Measurements from ENCODE around the gene HSBP1L1. TPM values are rescaled to one million over a fixed set of nuclear protein-coding genes. Genes with fewer than 3 reads are reported as not detected.

The HSBP1L1 gene
- total RNA-seq, 1 donor from 2014 or later: 10.0 TPM

DNA sequence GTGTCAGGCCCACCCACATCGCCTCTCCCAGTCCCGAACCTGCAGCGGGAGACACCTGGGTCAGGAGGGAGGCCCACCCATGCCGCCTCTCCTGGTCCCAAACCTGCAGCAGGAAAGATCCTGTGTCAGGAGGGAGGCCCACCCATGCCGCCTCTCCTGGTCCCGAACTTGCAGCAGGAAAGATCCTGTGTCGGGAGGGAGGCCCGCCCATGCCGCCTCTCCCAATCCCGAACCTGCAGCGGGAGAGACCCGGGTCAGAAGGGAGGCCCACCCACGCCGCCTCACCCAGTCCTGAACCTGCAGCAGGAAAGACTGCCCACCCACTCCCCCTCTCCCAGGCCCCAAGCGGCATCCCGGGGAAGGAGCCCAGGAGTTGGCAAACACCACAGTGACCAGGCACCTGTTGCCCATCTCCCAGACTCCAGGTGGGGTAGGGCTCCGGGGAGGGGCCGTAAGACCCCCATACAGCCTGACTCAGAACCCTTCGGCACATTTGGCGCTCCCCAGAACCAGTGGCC lies 20.8 kb upstream of the HSBP1L1 start:
- H3K27ac Mint-ChIP-seq: no peak overlapping the region

DNA sequence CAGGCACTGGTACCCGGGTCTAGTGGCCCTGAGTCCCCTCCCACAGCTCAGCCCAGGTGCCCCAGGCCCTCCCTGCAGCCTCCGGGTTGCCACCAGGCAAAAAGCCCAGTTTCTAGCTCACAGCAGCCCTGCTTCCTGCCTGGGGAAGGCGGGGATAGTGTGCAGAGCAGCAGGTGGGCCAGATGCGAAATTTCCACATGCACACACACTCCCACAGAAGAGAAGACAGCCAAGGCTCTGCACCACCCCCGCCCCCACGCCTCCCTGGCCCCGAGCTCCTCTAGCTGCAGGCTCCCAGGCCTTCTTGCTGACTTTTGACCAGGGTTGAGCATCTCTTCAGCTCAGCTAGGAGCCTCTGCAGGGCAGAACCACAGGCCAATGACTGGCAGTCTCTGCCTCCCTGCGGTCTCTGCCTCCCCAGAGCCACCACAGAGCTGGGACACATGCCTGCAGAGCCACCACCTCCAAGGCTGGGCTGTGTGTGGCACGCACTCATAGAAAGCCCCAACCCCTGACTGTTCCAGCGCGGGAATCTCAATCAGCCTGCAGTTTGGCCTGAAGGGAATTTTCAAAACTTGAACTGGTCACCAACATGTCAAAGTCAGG lies 20.2 kb upstream of the HSBP1L1 start:
- Mint-ChIP-seq H3K4me1 (ENCODE audit: low read depth) (peaks cover 25% of the 10 kb centered on the region), H3K9me3 (no peaks in the 10 kb centered on the region), H3K27me3 (ENCODE audit: insufficient read depth) (no peaks in the 10 kb centered on the region), H3K36me3 (ENCODE audit: low read depth) (peaks cover 21% of the 10 kb centered on the region), H3K4me3 (peak overlapping the region; percentile 2), H3K27ac (peak overlapping the region; percentile 63)
- intact Hi-C loops (cut with micrococcal nuclease): loop anchor here (10.0 kb wide), 1 partner anchor 149 kb away; the partner anchor contains the start of gene KCNG2
- DNase-seq (ENCODE audit: low spot score): no peak

More for the DNA sequence above, 20.8 kb upstream of the HSBP1L1 start:
- DNase-seq (ENCODE audit: low spot score): no peak
- Mint-ChIP-seq H3K27me3 (ENCODE audit: insufficient read depth) (no peaks in the 10 kb centered on the region), H3K9me3 (no peaks in the 10 kb centered on the region), H3K4me3 (no peak overlapping the region), H3K36me3 (ENCODE audit: low read depth) (peaks cover 19% of the 10 kb centered on the region), H3K4me1 (ENCODE audit: low read depth) (peaks cover 20% of the 10 kb centered on the region)
- intact Hi-C loops (cut with micrococcal nuclease): loop anchor here (10.0 kb wide), 1 partner anchor 149 kb away; the partner anchor contains the start of gene KCNG2

DNA sequence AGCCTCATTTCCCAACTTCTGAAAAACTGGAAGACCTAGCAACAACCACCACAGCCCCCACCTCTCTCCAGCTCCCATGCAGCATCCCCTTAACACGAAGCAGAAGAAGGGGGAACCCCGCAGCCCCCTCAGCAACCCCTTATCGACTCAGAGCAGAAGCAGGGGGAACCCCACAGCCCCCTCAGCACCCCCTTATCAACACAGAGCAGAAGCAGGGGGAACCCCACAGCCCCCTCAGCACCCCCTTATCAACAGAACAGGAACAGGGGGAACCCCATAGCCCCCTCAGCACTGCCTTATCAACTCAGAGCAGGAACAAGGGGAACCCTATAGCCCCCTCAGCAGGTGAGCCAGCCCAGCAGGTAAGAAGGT lies 19.7 kb upstream of the HSBP1L1 start:
- Mint-ChIP-seq H3K4me1 (ENCODE audit: low read depth) (peaks cover 30% of the 10 kb centered on the region), H3K27me3 (ENCODE audit: insufficient read depth) (no peaks in the 10 kb centered on the region), H3K4me3 (peak overlapping the region; percentile 2), H3K9me3 (no peaks in the 10 kb centered on the region), H3K36me3 (ENCODE audit: low read depth) (peaks cover 23% of the 10 kb centered on the region), H3K27ac (peak overlapping the region; percentile 63)
- no peak for DNase-seq (ENCODE audit: low spot score)
- intact Hi-C loops (cut with micrococcal nuclease): loop anchor here (10.0 kb wide), 1 partner anchor 150 kb away; the partner anchor contains the start of gene KCNG2

GRCh38 chr18:79945118-79946042 lies 19.1 kb upstream of the HSBP1L1 start:
- Mint-ChIP-seq H3K27ac (no peak overlapping the region), H3K9me3 (no peaks in the 10 kb centered on the region), H3K36me3 (ENCODE audit: low read depth) (peaks cover 21% of the 10 kb centered on the region), H3K4me1 (ENCODE audit: low read depth) (peaks cover 37% of the 10 kb centered on the region), H3K4me3 (no peak overlapping the region), H3K27me3 (ENCODE audit: insufficient read depth) (no peaks in the 10 kb centered on the region)
- intact Hi-C loops (cut with micrococcal nuclease): loop anchor here (10.0 kb wide), 1 partner anchor 151 kb away; the partner anchor contains the start of gene KCNG2
- no peak for DNase-seq (ENCODE audit: low spot score)

- Mint-ChIP-seq H3K27me3 (ENCODE audit: insufficient read depth) (no peaks in the 10 kb centered on the region), H3K27ac (no peak overlapping the region), H3K36me3 (ENCODE audit: low read depth) (peaks cover 17% of the 10 kb centered on the region), H3K9me3 (no peaks in the 10 kb centered on the region), H3K4me1 (ENCODE audit: low read depth) (peaks cover 40% of the 10 kb centered on the region), H3K4me3 (no peak overlapping the region)
- DNase-seq (ENCODE audit: low spot score): no peak
- intact Hi-C loops (cut with micrococcal nuclease): loop anchor here (10.0 kb wide), 1 partner anchor 152 kb away; the partner anchor contains the start of gene KCNG2
Observed at GRCh38 chr18:79947054-79947755, 17.2 kb upstream of the HSBP1L1 start.

- H3K36me3 Mint-ChIP-seq (ENCODE audit: low read depth): peaks cover 13% of the 10 kb centered on the region
- DNase-seq (ENCODE audit: low spot score): no peak
- no peaks in the 10 kb centered on the region for H3K9me3 Mint-ChIP-seq
- peaks cover 40% of the 10 kb centered on the region for H3K4me1 Mint-ChIP-seq (ENCODE audit: low read depth)
- no peak overlapping the region for H3K27ac Mint-ChIP-seq
- H3K27me3 Mint-ChIP-seq (ENCODE audit: insufficient read depth): no peaks in the 10 kb centered on the region
- intact Hi-C loops (cut with micrococcal nuclease): loop anchor here (10.0 kb wide), 1 partner anchor 153 kb away; the partner anchor contains the start of gene KCNG2
- H3K4me3 Mint-ChIP-seq: no peak overlapping the region
Observed at GRCh38 chr18:79947881-79948610, 16.4 kb upstream of the HSBP1L1 start.

GRCh38 chr18:79948719-79949411 lies 15.6 kb upstream of the HSBP1L1 start:
- DNase-seq (ENCODE audit: low spot score): no peak
- H3K9me3 Mint-ChIP-seq: no peaks in the 10 kb centered on the region
- no peaks in the 10 kb centered on the region for H3K27me3 Mint-ChIP-seq (ENCODE audit: insufficient read depth)
- peaks cover 13% of the 10 kb centered on the region for H3K36me3 Mint-ChIP-seq (ENCODE audit: low read depth)
- intact Hi-C loops (cut with micrococcal nuclease): loop anchor here (10.0 kb wide), 1 partner anchor 154 kb away; the partner anchor contains the start of gene KCNG2
- H3K4me1 Mint-ChIP-seq (ENCODE audit: low read depth): peaks cover 41% of the 10 kb centered on the region
- no peak overlapping the region for H3K27ac Mint-ChIP-seq
- H3K4me3 Mint-ChIP-seq: peak overlapping the region; percentile 89

- intact Hi-C loops (cut with micrococcal nuclease): loop anchor here (2.0 to 10.0 kb wide), 4 partner anchors 58 to 555 kb away; partner anchors contain the start of genes ADNP2, KCNG2 and NFATC1
- Mint-ChIP-seq H3K36me3 (ENCODE audit: low read depth) (peaks cover 13% of the 10 kb centered on the region), H3K27ac (peak overlapping the region; percentile 82), H3K4me1 (ENCODE audit: low read depth) (peaks cover 38% of the 10 kb centered on the region), H3K9me3 (no peaks in the 10 kb centered on the region), H3K27me3 (ENCODE audit: insufficient read depth) (no peaks in the 10 kb centered on the region), H3K4me3 (peak overlapping the region; percentile 89)
- no peak for DNase-seq (ENCODE audit: low spot score)
Observed at GRCh38 chr18:79949697-79950487, 14.6 kb upstream of the HSBP1L1 start.

DNA sequence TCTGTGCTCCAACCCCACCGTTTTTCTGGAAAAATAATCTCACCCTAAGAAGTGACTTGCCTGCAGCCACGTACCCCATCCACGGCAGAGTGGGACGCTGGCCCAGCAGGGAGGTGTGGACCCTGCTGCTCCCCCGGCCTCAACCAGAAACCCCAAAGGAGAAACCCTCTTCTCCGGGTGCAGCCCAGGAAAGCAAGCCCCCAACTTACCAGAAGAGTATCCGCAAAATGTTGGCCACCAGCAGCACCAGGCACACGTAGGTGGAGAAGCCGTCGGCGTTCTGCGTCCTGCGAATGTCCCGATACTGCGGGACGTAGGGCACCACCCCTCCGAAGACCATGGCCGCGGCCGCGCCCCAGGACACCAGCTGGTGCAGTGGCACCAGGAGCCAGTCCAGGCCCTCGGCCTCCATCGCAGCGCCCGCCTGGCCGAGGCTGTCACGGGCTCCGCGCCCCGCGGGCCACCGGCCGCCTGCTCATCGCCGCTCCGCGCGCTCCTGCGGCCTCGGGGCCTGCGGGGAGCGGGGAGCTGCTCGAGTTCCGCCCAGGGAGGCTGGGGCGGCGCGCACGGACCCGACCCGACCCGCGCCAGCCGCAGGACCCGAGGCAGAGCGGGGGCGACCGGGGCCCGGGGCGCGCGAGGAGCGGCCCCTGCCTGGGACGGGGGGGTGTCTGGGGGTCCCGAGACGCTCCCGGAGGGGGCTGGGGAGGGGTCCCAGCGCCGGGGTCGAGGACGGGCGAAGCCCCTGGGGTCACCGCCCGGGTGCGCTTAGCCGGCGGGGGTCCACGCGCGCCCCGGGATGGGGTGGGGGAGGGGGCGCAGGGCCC lies 13.7 kb upstream of the HSBP1L1 start:
- Mint-ChIP-seq H3K9me3 (no peaks in the 10 kb centered on the region), H3K27ac (peak overlapping the region; percentile 82), H3K36me3 (ENCODE audit: low read depth) (peaks cover 13% of the 10 kb centered on the region), H3K4me3 (peak overlapping the region; percentile 89), H3K27me3 (ENCODE audit: insufficient read depth) (no peaks in the 10 kb centered on the region), H3K4me1 (ENCODE audit: low read depth) (peaks cover 37% of the 10 kb centered on the region)
- intact Hi-C loops (cut with micrococcal nuclease): loop anchor here (1.0 to 10.0 kb wide), 8 partner anchors 10 to 556 kb away; partner anchors contain the start of genes ADNP2, CTDP1, HSBP1L1 and NFATC1
- no peak for DNase-seq (ENCODE audit: low spot score)

Measured in activated T-helper 1 cell treated with anti-CD3 and anti-CD28 coated beads, Interleukin-12 subunit alpha, Interleukin-12 subunit beta, Interleukin-2, Interleukin-4 antibody, amounts not matched to agents 30 ng/mL and 10 ng/mL and 1 ng/mL, durations not matched to agents 14 hours and 24 hours and 36 hours (primary cell).